Body of pancreas (tissue), 4 donors: ENCODE data around the gene MAD1L1. TPM values are rescaled to one million over a fixed set of nuclear protein-coding genes. Genes with fewer than 3 reads are reported as not detected.

ENCODE experiments used
- ATAC-seq: fragments of 150-250 bp; one replicate; pipeline ENCODE4 v1.9.1; 2016
- DNase-seq, 4 donors: peaks; one replicate each; pipeline ENCODE4 v3.0.0-alpha.2; 2019
- H3K27ac ChIP-seq, 4 donors: fragments of 200-600 bp; sonication (generic); 1 replicate in 3 of 4; 2 replicates in 1 of 4; pipeline versions ENCODE4 v1.5.1 to v1.6.1; 2016 to 2019; ENCODE audit warnings: mild to moderate bottlenecking in 1 of 4, mixed read lengths in 1 of 4, moderate library complexity in 1 of 4
- H3K27me3 ChIP-seq, 2 donors: fragments of 200-600 bp; sonication (generic); one replicate each; pipeline ENCODE4 v1.6.0; 2016; ENCODE audit warnings: mild to moderate bottlenecking in 1 of 2
- H3K36me3 ChIP-seq, 2 donors: fragments of 200-600 bp; sonication (generic); replicated peaks in 1 of 2; 2 replicates each; pipeline ENCODE4 v1.5.1; 2016; ENCODE audit warnings: low read depth in 2 of 2; ENCODE audit not compliant: insufficient read depth in 1 of 2
- H3K4me1 ChIP-seq: fragments of 200-600 bp; sonication (generic); one replicate; pipeline ENCODE4 v1.6.0; 2016
- H3K4me3 ChIP-seq, 2 donors: fragments of 200-600 bp; sonication (generic); 1 replicate in 1 of 2; 2 replicates in 1 of 2; pipeline ENCODE4 v1.5.1; 2016 to 2019
- H3K9me3 ChIP-seq, 3 donors: fragments of 200-600 bp; sonication (generic); 1 replicate in 2 of 3; 2 replicates in 1 of 3; pipeline ENCODE4 v1.5.1; 2016
- CTCF ChIP-seq, 7 experiments: fragments of 450-650 bp in 4 of 7; fragments of 200-600 bp in 3 of 7; sonication (generic) in 3 of 7; IDR thresholded peaks; one replicate each; pipeline ENCODE4 v1.5.1; 2016 to 2019; ENCODE audit warnings: antibody characterized with exemption in 7 of 7
- POLR2A ChIP-seq, 3 donors: fragments of 450-650 bp; IDR thresholded peaks; one replicate each; pipeline ENCODE4 v1.6.1; 2016; ENCODE audit warnings: antibody characterized with exemption in 3 of 3, mild to moderate bottlenecking in 2 of 3
- WGBS, 2 donors: methylation state at CpG; one replicate each; pipeline ENCODE4 v1.1.5; 2017; 5-methylcytosine and 5-hydroxymethylcytosine counted together
- intact Hi-C: fragments of 100-400 bp; cut with DNase I; formaldehyde crosslinking; loops from one replicate; pipeline ENCODE4 v1.15.1; 2023
- total RNA-seq, 2 donors: library from RNA; depleted of rRNA; stranded (reverse); fragments of >200 nt; gene quantifications; one replicate each; pipeline ENCODE4 v1.1.0, GENCODE V29; 2016

Gene MAD1L1
- total RNA-seq, 2 donors from 2014 or later = 14.0 to 66.9 TPM

- no peaks in the 10 kb centered on the region for H3K9me3 ChIP-seq
- H3K27ac ChIP-seq = no peak overlapping the region
- H3K27me3 ChIP-seq = no peaks in the 10 kb centered on the region
- TF ChIP-seq POLR2A (IDR thresholded peaks at IDR 0.05) = no peak
- no peak for TF ChIP-seq CTCF (IDR thresholded peaks at IDR 0.05)
- WGBS, 2 donors = 87 to 89% methylated on average over 29 of the region's 29 CpGs
- ATAC-seq (no peak), DNase-seq (peak in 1 of 4 donors; percentile 1)
- no peaks in the 10 kb centered on the region for H3K36me3 ChIP-seq
- no peaks in the 10 kb centered on the region for H3K4me1 ChIP-seq
- intact Hi-C loops = no loop called here
- no peak overlapping the region for H3K4me3 ChIP-seq
Measured at GRCh38 chr7:2016761-2017480, 215.8 kb downstream of the MAD1L1 start.

DNA sequence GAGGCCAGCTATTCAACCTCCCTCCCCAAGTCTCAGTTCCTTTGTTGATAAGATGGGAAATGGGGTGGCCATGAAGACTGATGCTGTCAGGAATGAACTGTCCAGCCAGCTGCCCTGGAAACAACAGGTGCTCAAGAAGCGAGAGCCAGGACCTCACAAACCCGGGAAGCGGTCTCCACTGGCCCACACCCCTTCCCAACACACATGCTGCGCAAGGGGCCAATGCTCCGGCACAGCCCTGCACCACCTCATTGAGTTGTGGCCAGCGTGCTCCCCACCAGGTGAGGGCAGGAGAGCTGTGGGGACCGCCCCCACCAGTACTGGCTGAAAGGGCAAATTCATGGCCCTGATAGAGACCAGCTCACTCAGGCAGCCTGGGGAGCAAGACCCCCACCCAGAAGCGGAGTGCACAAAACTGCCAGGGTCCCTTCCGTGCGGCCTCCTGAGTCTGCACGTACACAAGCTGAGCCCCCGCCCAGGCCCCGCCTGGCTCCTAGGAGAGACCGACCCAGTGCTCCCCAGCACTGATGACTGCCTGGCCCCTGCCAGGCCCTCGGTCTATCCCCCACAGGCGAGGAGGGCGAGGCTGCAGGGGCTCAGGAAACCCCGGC lies 216.6 kb downstream of the MAD1L1 start:
- DNase-seq (peak in 2 of 4 donors; percentile 1 to 8), ATAC-seq (no peak)
- TF ChIP-seq CTCF (IDR thresholded peaks at IDR 0.05) (no peak), POLR2A (IDR thresholded peaks at IDR 0.05) (no peak)
- Histone ChIP-seq H3K4me3 (no peak overlapping the region), H3K4me1 (no peaks in the 10 kb centered on the region), H3K9me3 (no peaks in the 10 kb centered on the region), H3K27me3 (no peaks in the 10 kb centered on the region), H3K27ac (no peak overlapping the region), H3K36me3 (no peaks in the 10 kb centered on the region)
- intact Hi-C loops = no loop called here
- 91 to 97% methylated on average over 11 to 18 of the region's 18 CpGs for WGBS, 2 donors

- no peaks in the 10 kb centered on the region for H3K36me3 ChIP-seq
- H3K27ac ChIP-seq = no peak overlapping the region
- intact Hi-C loops = no loop called here
- DNase-seq (peak in 2 of 4 donors; percentile 2 to 7), ATAC-seq (no peak)
- no peaks in the 10 kb centered on the region for H3K27me3 ChIP-seq
- H3K4me1 ChIP-seq = no peaks in the 10 kb centered on the region
- no peaks in the 10 kb centered on the region for H3K9me3 ChIP-seq
- WGBS, 2 donors = 91 to 94% methylated on average over 12 to 18 of the region's 18 CpGs
- TF ChIP-seq CTCF (IDR thresholded peaks at IDR 0.05) (no peak), POLR2A (IDR thresholded peaks at IDR 0.05) (no peak)
- no peak overlapping the region for H3K4me3 ChIP-seq
Measured at GRCh38 chr7:2015251-2015871, 217.4 kb downstream of the MAD1L1 start.

DNA sequence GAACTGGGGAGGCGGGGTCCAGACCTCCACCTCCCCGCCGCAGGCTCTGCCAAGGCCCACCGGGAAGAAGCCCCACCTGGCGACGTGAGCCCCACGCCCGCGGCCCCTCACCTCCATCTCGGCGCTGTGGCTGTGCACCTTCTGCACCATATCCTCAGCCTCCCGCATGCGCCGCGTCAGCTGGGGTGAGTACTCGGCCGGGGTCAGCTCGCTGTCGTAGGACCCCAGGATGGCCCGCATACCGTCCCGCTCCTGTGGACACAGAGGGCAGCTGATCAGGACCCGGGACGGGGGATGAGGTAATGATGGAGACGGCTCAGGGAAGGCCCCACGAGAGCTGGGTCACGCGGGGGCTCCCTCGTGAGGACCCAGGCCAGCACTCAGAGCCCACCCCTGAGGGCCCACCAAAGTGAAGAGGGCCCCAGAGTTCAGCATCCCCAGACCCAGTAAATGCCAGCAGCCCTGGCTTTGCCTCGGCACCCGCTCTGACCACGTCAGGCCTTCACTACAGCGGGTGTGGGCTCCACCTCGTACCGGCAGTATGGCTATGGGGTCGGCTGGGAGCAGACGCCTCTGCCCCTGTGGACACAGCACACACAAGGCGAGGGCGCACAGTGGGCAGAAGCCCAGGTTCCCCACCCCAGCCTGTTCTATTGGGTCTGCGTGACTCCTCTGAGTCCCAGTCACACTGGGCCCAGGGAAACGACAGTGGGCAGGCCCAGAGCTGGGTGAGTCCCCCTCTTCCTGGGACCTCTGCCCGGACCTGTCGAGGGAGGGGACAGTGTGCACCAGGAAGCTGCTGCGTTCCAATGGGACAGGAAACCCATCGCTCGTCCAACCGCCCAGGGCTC lies 218.1 kb downstream of the MAD1L1 start:
- H3K36me3 ChIP-seq = no peaks in the 10 kb centered on the region
- no peaks in the 10 kb centered on the region for H3K4me1 ChIP-seq
- DNase-seq = peak in 2 of 4 donors; percentile 4 to 9
- intact Hi-C loops = no loop called here
- H3K27ac ChIP-seq = no peak overlapping the region
- ATAC-seq = no peak
- H3K27me3 ChIP-seq = no peaks in the 10 kb centered on the region
- no peak overlapping the region for H3K4me3 ChIP-seq
- H3K9me3 ChIP-seq = no peaks in the 10 kb centered on the region
- WGBS, 2 donors = 93 to 95% methylated on average over 18 to 41 of the region's 47 CpGs
- TF ChIP-seq POLR2A (IDR thresholded peaks at IDR 0.05) (no peak), CTCF (IDR thresholded peaks at IDR 0.05) (no peak)
